Type B pancreatic cell (in vitro differentiated cells): ENCODE data around the gene PRMT7. TPM values are rescaled to one million over a fixed set of nuclear protein-coding genes. Genes with fewer than 3 reads are reported as not detected.
A peak's percentile ranks its signal among the peaks of the same experiment; 100 is the strongest.

ENCODE experiments used
- DNase-seq: peaks from one replicate; pipeline ENCODE4 v3.0.0; 2021; ENCODE audit warnings: mixed read lengths; ENCODE audit not compliant: unreplicated experiment; ENCODE audit errors: extremely low spot score
- H3K27ac Mint-ChIP-seq: 2 replicates; pipeline ENCODE4 v1.8.0; 2021; ENCODE audit warnings: mild to moderate bottlenecking, mixed read lengths
- H3K27me3 Mint-ChIP-seq: 2 replicates; pipeline ENCODE4 v1.8.0; 2021; ENCODE audit warnings: mixed read lengths
- H3K36me3 Mint-ChIP-seq: 2 replicates; pipeline ENCODE4 v1.8.0; 2021; ENCODE audit warnings: mixed read lengths
- H3K4me1 Mint-ChIP-seq: one replicate; pipeline ENCODE4 v1.8.0; 2021; ENCODE audit warnings: mixed read lengths; ENCODE audit not compliant: unreplicated experiment
- H3K4me3 Mint-ChIP-seq: 2 replicates; pipeline ENCODE4 v1.8.0; 2021; ENCODE audit warnings: mild to moderate bottlenecking, mixed read lengths
- H3K9me3 Mint-ChIP-seq: 2 replicates; pipeline ENCODE4 v1.8.0; 2021; ENCODE audit warnings: mixed read lengths
- CTCF ChIP-seq: fragments of 200-600 bp; sonication (generic); conservative IDR thresholded peaks from 2 replicates; pipeline ENCODE4 v1.5.0; 2021; ENCODE audit warnings: antibody characterized with exemption, mild to moderate bottlenecking
- total RNA-seq: library from RNA; stranded (reverse); gene quantifications from 2 replicates; pipeline ENCODE4 v1.2.1, GENCODE V29; 2021; ENCODE audit warnings: low replicate concordance

Gene PRMT7
- total RNA-seq, 1 donor from 2014 or later, result 66.9 TPM

GRCh38 chr16:68380348-68380670 lies 69.5 kb downstream of the PRMT7 start:
- no peak overlapping the region for H3K4me3 Mint-ChIP-seq
- no peaks in the 10 kb centered on the region for H3K9me3 Mint-ChIP-seq

GRCh38 chr16:68380676-68381362 lies 70.0 kb downstream of the PRMT7 start:
- no peak for TF ChIP-seq CTCF
- Mint-ChIP-seq H3K4me1 (peaks cover 34% of the 10 kb centered on the region), H3K9me3 (no peaks in the 10 kb centered on the region), H3K36me3 (no peaks in the 10 kb centered on the region), H3K27me3 (no peaks in the 10 kb centered on the region), H3K27ac (no peak overlapping the region), H3K4me3 (no peak overlapping the region)
- DNase-seq, result no peak

More at GRCh38 chr16:68380348-68380670, 69.5 kb downstream of the PRMT7 start:
- no peak for TF ChIP-seq CTCF
- no peaks in the 10 kb centered on the region for H3K27me3 Mint-ChIP-seq
- no peaks in the 10 kb centered on the region for H3K36me3 Mint-ChIP-seq
- peaks cover 29% of the 10 kb centered on the region for H3K4me1 Mint-ChIP-seq
- no peak overlapping the region for H3K27ac Mint-ChIP-seq
- DNase-seq, result no peak

GRCh38 chr16:68381363-68381724 lies 70.5 kb downstream of the PRMT7 start:
- no peak for TF ChIP-seq CTCF
- DNase-seq, result no peak
- no peak overlapping the region for H3K27ac Mint-ChIP-seq

GRCh38 chr16:68382296-68382718 lies 71.5 kb downstream of the PRMT7 start:
- DNase-seq, result no peak
- no peaks in the 10 kb centered on the region for H3K27me3 Mint-ChIP-seq
- no peak overlapping the region for H3K4me3 Mint-ChIP-seq
- no peaks in the 10 kb centered on the region for H3K9me3 Mint-ChIP-seq
- no peak overlapping the region for H3K27ac Mint-ChIP-seq
- TF ChIP-seq CTCF, result peak; percentile 61
- H3K36me3 Mint-ChIP-seq, result no peaks in the 10 kb centered on the region
- peaks cover 39% of the 10 kb centered on the region for H3K4me1 Mint-ChIP-seq

More at GRCh38 chr16:68381363-68381724, 70.5 kb downstream of the PRMT7 start:
- no peaks in the 10 kb centered on the region for H3K9me3 Mint-ChIP-seq
- H3K27me3 Mint-ChIP-seq, result no peaks in the 10 kb centered on the region
- peaks cover 39% of the 10 kb centered on the region for H3K4me1 Mint-ChIP-seq
- no peak overlapping the region for H3K4me3 Mint-ChIP-seq
- no peaks in the 10 kb centered on the region for H3K36me3 Mint-ChIP-seq

- Mint-ChIP-seq H3K4me1 (peaks cover 37% of the 10 kb centered on the region), H3K9me3 (no peaks in the 10 kb centered on the region), H3K27me3 (no peaks in the 10 kb centered on the region), H3K27ac (peak overlapping the region; percentile 46), H3K36me3 (no peaks in the 10 kb centered on the region), H3K4me3 (peak overlapping the region; percentile 28)
- no peak for TF ChIP-seq CTCF
- DNase-seq, result no peak
These were observed 73.0 kb downstream of the PRMT7 start for GRCh38 chr16:68383858-68384257.
